Lower leg skin (tissue), 4 donors: ENCODE results near the gene LRRC47. TPM values are rescaled to one million over a fixed set of nuclear protein-coding genes. Genes with fewer than 3 reads are reported as not detected.

ENCODE experiments used
- DNase-seq, 2 donors: peaks; one replicate each; pipeline ENCODE4 v3.0.0-alpha.2; 2019; ENCODE audit warnings: low spot score in 2 of 2
- H3K4me3 ChIP-seq: fragments of 200-600 bp; sonication (generic); 2 replicates; pipeline ENCODE4 v1.5.1; 2017; ENCODE audit warnings: mild to moderate bottlenecking, low read depth; ENCODE audit not compliant: poor library complexity, severe bottlenecking
- POLR2A ChIP-seq, 2 donors: fragments of 450-650 bp; IDR thresholded peaks; one replicate each; pipeline ENCODE4 v1.6.1; 2016 to 2017; ENCODE audit warnings: antibody characterized with exemption in 2 of 2, mild to moderate bottlenecking in 1 of 2, moderate library complexity in 1 of 2
- WGBS, 2 donors: methylation state at CpG; one replicate each; pipeline ENCODE4 v1.1.5; 2018; 5-methylcytosine and 5-hydroxymethylcytosine counted together
- intact Hi-C: fragments of 100-400 bp; cut with DNase I; formaldehyde crosslinking; loops from one replicate; pipeline ENCODE4 v1.15.0; 2023; ENCODE audit warnings: low total_unique reads
- total RNA-seq, 4 donors: library from RNA; depleted of rRNA; stranded (reverse); fragments of >200 nt; gene quantifications; one replicate each; pipeline ENCODE4 v1.1.0, GENCODE V29; 2016
- TF ChIP-seq, protein P1 (sequence below), 3 donors: fragments of 450-650 bp; IDR thresholded peaks; one replicate each; pipeline ENCODE4 v1.5.1; 2016; ENCODE audit warnings: antibody characterized with exemption in 3 of 3, mild to moderate bottlenecking in 3 of 3, moderate library complexity in 2 of 3

The LRRC47 gene
- total RNA-seq, 4 donors from 2014 or later = 43.6 to 55.3 (median 49.7) TPM

DNA sequence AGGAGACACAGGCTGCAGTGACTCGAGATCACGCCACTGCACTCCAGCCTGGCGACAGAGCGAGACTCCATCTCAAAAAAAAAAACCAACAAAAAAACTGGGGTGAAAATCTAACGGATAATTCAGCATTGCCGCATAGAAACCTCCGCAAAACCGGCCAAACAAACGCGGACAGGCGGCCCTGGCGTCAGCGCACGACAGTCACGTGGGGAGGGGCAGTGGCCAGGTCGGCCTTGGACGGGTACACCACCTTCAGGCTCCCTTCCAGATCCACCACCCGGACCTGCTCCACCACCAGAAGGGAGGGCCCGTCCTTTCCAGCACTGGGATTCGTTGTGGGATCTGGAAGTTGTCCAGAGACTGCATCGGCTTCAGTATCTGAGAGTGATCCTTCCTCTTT is 15.4 kb downstream of the LRRC47 start:
- TF ChIP-seq, protein P1, sequence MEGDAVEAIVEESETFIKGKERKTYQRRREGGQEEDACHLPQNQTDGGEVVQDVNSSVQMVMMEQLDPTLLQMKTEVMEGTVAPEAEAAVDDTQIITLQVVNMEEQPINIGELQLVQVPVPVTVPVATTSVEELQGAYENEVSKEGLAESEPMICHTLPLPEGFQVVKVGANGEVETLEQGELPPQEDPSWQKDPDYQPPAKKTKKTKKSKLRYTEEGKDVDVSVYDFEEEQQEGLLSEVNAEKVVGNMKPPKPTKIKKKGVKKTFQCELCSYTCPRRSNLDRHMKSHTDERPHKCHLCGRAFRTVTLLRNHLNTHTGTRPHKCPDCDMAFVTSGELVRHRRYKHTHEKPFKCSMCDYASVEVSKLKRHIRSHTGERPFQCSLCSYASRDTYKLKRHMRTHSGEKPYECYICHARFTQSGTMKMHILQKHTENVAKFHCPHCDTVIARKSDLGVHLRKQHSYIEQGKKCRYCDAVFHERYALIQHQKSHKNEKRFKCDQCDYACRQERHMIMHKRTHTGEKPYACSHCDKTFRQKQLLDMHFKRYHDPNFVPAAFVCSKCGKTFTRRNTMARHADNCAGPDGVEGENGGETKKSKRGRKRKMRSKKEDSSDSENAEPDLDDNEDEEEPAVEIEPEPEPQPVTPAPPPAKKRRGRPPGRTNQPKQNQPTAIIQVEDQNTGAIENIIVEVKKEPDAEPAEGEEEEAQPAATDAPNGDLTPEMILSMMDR (IDR thresholded peaks at IDR 0.05) = no peak
- TF ChIP-seq POLR2A (IDR thresholded peaks at IDR 0.05) = no peak
- 81 to 83% methylated on average over 21 of the region's 21 CpGs for WGBS, 2 donors
- H3K4me3 ChIP-seq = no peak overlapping the region
- intact Hi-C loops = no loop called here
- DNase-seq = no peak

DNA sequence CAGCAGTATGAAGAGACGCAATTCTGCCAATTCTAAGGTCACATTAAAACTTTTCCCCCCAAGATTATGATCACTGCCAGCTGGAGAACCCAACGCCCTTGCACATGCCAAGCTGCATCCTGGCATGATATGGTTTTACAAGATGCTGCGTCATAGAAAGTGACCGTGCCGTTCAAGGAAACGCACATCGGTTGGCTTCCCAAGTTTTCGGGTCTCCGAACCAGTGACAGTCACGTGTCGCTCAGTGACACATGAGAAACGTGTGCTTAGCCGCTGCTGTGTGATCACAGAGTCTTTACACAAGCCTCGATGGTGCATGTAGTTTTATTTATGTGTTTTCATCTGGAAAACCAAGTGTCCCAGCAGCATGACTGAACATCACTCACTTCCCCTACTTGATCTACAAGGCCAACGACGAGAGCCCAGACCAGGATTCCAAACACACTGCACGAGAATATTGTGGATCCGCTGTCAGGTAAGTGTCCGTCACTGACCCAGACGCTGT is 16.3 kb downstream of the LRRC47 start:
- DNase-seq = no peak
- intact Hi-C loops = no loop called here
- WGBS, 2 donors = 91 to 93% methylated on average over 20 of the region's 20 CpGs
- no peak overlapping the region for H3K4me3 ChIP-seq
- TF ChIP-seq, protein P1 (IDR thresholded peaks at IDR 0.05) = no peak
- TF ChIP-seq POLR2A (IDR thresholded peaks at IDR 0.05) = no peak

DNA sequence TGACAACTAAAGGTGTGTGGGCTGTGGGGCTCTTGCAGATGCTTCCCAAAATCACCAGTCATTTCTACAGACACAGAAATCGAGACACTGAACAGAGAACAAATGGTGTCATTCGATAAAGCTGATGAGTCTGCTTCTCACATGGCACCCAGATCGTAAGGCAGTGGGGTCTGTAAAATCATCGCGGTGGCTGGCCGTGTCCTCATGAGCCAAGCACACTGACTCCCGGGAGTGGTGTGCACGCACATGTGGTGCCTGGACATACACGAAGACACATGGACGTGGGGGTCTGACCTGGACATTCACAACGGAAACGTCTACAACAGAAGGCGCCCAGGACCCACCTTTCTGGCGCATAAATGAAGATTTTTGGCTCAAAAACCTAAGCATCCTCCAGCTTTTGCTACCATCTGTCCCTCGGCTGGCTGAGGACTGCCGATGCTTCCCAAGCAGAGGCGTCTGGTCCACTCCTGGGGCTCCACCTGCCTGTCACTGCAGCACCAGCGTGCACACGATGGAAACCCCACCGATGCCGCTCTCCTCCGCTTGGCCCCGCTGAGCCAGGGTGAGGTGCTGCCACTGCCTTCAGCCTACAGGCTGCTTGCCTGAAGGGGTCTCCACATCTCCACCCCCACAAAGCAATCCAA is 16.9 kb downstream of the LRRC47 start:
- no peak overlapping the region for H3K4me3 ChIP-seq
- no peak for TF ChIP-seq POLR2A (IDR thresholded peaks at IDR 0.05)
- TF ChIP-seq, protein P1 (IDR thresholded peaks at IDR 0.05) = no peak
- DNase-seq = no peak
- WGBS, 2 donors = 85% methylated on average over 23 of the region's 23 CpGs
- intact Hi-C loops = no loop called here

- 65 to 76% methylated on average over 10 to 12 of the region's 14 CpGs for WGBS, 2 donors
- intact Hi-C loops = no loop called here
- no peak for DNase-seq
- no peak overlapping the region for H3K4me3 ChIP-seq
- TF ChIP-seq POLR2A (IDR thresholded peaks at IDR 0.05) = no peak
- TF ChIP-seq, protein P1 (IDR thresholded peaks at IDR 0.05) = no peak
Observed at GRCh38 chr1:3778590-3779264, 17.6 kb downstream of the LRRC47 start.

DNA sequence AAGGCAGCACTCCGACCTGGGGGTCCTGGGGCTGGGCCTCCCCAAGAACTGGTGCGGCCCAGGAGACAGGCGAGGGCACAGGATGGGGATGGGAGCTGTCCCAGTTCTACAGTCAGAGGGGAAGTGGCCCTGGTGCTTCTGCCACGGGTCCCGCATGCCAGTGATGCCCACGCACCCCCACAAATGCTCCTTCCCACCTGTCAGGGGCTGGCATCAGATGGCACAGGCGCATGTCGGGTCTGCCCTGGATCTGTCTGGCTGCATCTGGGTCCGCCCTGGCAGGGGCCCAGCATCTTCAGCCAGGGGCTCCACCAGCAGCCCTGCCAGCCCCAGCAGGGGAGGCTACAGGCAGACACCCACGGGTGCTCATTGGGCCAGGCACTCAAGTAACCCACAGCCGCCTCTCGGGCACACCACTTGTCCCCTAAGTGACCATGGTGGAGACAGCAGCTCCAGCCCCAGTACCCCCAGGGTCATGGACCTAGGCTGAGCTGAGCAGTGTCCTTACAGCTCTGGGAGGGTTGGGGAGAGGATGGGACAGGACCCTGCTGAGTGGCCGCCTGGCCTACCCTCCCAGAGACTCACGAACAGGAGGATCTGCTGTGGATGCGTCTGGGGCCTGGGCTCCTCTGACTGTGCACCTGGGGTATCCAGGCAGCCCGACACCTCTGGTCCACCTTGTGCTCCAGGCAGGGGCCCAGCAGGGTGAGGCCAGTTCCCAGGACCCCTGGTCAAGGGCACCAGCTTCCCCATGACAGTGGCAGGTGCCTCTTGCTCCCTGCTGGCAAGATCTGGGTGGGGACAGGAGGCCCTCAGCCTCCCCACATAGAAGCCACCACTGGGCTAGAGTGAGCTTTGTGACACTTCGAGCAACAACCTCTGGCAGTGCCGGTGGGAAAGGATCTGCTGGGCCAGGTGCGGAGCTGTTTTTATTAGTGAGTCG is 18.4 kb downstream of the LRRC47 start:
- WGBS, 2 donors = 82 to 84% methylated on average over 18 to 20 of the region's 20 CpGs
- no peak for TF ChIP-seq POLR2A (IDR thresholded peaks at IDR 0.05)
- TF ChIP-seq, protein P1 (IDR thresholded peaks at IDR 0.05) = no peak
- intact Hi-C loops = no loop called here
- no peak for DNase-seq
- no peak overlapping the region for H3K4me3 ChIP-seq
